CD4-positive, alpha-beta T cell treated with Interleukin-21 for 1 hour (primary cell): ENCODE data around the gene MYO6.

Experiments
- DNase-seq: peaks from one replicate; pipeline ENCODE4 v3.0.0-alpha.2; 2020

The MYO6 gene

DNA sequence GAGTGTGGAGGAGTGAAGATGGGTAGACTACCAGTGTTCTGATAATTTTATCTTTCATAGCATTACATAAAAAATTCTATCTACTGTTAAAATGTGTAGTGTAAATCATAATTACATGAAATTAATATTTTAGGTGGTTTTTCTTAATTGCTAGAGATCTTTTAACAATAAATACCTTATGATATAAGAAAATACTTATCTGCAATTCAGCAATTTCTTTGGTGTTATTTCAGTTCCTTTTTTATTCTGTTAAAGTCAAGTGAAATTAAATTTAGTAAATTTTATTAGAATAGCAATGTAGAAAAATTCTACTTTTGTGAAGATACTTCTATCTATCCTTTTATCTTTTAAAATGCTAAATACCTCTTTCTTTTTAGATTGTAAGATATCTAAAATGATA lies 219.1 kb downstream of the MYO6 start:
- no peak for DNase-seq
